MCF 10A (cell line): ENCODE results near the gene HOXA3. TPM values are rescaled to one million over a fixed set of nuclear protein-coding genes. Genes with fewer than 3 reads are reported as not detected.

Source experiments
- BruUV-seq: library from RNA; stranded (reverse); fragments of 400-500 nt; replicated peaks from 2 replicates; lab custom pipeline; 2021; lab: Mats Ljungman, UMichigan
- CTCF ChIA-PET: fragments of 300-600 bp; sonication (Branson Sonifier 250); formaldehyde crosslinking; extraction: SDS; loops from one replicate; lab custom pipeline; 2021; ENCODE audit warnings: antibody characterized with exemption, inconsistent platforms; lab: Yijun Ruan, JAX
- POLR2A ChIA-PET: fragments of 300-600, 350-650 bp; sonication (Branson Sonifier 250); formaldehyde crosslinking; extraction: SDS; loops from one replicate; lab custom pipeline; 2020; ENCODE audit warnings: antibody characterized with exemption, inconsistent platforms; lab: Yijun Ruan, JAX
- DNase-seq: peaks from one replicate; pipeline ENCODE4 v3.0.0-alpha.2; 2018; ENCODE audit not compliant: unreplicated experiment
- H3K27ac Mint-ChIP-seq: one replicate; pipeline ENCODE4 v1.8.0; 2022; ENCODE audit warnings: mild to moderate bottlenecking, low read depth, mixed read lengths; ENCODE audit not compliant: unreplicated experiment
- H3K27me3 Mint-ChIP-seq: one replicate; pipeline ENCODE4 v1.8.0; 2022; ENCODE audit warnings: mixed read lengths; ENCODE audit not compliant: insufficient read depth, unreplicated experiment
- H3K36me3 Mint-ChIP-seq: one replicate; pipeline ENCODE4 v1.8.0; 2022; ENCODE audit warnings: mild to moderate bottlenecking, moderate library complexity, mixed read lengths; ENCODE audit not compliant: insufficient read depth, unreplicated experiment
- H3K4me1 Mint-ChIP-seq: one replicate; pipeline ENCODE4 v1.8.0; 2022; ENCODE audit warnings: mixed read lengths; ENCODE audit not compliant: insufficient read depth, unreplicated experiment
- H3K4me3 Mint-ChIP-seq: one replicate; pipeline ENCODE4 v1.8.0; 2022; ENCODE audit warnings: mild to moderate bottlenecking, moderate library complexity, mixed read lengths; ENCODE audit not compliant: unreplicated experiment
- H3K9me3 Mint-ChIP-seq: one replicate; pipeline ENCODE4 v1.8.0; 2022; ENCODE audit warnings: mixed read lengths; ENCODE audit not compliant: unreplicated experiment
- intact Hi-C: fragments of 100-400 bp; cut with micrococcal nuclease; formaldehyde crosslinking; loops from 2 replicates; pipeline ENCODE4 v1.14.1; 2022
- total RNA-seq: library from RNA; stranded (reverse); gene quantifications from 2 replicates; pipeline ENCODE4 v1.2.3, GENCODE V29; 2022
- TF ChIP-seq, protein P1 (sequence below): fragments of 200-600 bp; IDR thresholded peaks from one replicate; pipeline ENCODE4 v1.8.0; 2022; ENCODE audit warnings: antibody characterized with exemption, mild to moderate bottlenecking; ENCODE audit not compliant: unreplicated experiment

Gene HOXA3
- total RNA-seq, 1 experiment from 2014 or later = 8.2 TPM

DNA sequence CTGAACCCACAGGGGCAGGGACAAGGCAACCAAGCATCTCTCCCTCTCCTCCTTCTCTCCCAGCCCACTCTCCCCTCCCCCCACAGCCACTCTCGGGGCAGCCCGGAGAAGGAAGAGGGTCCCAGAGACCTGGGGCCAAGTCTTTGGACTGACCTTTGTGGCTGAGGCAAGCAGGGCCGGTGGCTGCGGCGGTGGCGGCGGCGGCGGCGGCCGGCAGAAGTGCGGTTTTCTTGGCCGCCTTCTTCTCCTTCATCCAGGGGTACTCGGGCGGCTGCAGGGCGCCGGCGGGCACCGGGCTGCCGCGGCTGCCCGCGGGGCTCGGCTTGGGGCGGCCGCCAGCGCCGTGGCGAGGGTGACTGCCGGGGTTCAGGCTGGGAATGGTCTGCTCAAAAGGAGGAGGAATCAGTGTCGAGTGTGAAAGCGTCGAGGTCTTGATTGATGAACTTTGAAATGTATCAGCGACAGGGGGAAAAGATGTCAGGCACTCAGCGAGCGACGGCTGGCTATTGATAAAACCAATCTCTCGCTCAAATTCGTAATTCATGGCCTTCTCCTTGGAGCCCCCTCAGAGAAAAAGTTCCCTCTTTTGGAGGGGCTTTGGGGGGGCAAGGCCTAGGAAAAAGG, 50.3 kb downstream of the HOXA3 start:
- Mint-ChIP-seq H3K4me1 (peaks cover 60% of the 10 kb centered on the region), H3K9me3 (no peaks in the 10 kb centered on the region), H3K27me3 (no peaks in the 10 kb centered on the region), H3K36me3 (peaks cover 55% of the 10 kb centered on the region), H3K4me3 (peak overlapping the region; percentile 83), H3K27ac (peak overlapping the region; percentile 99)
- ChIA-PET CTCF (interaction anchor here (6.6 kb wide), 1 partner anchor 246 kb away, joined by 198 read pairs; no protein-coding TSS in a partner anchor), POLR2A (interaction anchor here (1.0 to 12.8 kb wide), 7 partner anchors 6 to 245 kb away, joined by 4 to 663 read pairs (median 196); partner anchors contain the start of genes HOXA5 and SKAP2)
- peak; percentile 27 for DNase-seq
- intact Hi-C loops = no loop called here
- no TSS peak for BruUV-seq
- TF ChIP-seq, protein P1, sequence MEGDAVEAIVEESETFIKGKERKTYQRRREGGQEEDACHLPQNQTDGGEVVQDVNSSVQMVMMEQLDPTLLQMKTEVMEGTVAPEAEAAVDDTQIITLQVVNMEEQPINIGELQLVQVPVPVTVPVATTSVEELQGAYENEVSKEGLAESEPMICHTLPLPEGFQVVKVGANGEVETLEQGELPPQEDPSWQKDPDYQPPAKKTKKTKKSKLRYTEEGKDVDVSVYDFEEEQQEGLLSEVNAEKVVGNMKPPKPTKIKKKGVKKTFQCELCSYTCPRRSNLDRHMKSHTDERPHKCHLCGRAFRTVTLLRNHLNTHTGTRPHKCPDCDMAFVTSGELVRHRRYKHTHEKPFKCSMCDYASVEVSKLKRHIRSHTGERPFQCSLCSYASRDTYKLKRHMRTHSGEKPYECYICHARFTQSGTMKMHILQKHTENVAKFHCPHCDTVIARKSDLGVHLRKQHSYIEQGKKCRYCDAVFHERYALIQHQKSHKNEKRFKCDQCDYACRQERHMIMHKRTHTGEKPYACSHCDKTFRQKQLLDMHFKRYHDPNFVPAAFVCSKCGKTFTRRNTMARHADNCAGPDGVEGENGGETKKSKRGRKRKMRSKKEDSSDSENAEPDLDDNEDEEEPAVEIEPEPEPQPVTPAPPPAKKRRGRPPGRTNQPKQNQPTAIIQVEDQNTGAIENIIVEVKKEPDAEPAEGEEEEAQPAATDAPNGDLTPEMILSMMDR = no peak

DNA sequence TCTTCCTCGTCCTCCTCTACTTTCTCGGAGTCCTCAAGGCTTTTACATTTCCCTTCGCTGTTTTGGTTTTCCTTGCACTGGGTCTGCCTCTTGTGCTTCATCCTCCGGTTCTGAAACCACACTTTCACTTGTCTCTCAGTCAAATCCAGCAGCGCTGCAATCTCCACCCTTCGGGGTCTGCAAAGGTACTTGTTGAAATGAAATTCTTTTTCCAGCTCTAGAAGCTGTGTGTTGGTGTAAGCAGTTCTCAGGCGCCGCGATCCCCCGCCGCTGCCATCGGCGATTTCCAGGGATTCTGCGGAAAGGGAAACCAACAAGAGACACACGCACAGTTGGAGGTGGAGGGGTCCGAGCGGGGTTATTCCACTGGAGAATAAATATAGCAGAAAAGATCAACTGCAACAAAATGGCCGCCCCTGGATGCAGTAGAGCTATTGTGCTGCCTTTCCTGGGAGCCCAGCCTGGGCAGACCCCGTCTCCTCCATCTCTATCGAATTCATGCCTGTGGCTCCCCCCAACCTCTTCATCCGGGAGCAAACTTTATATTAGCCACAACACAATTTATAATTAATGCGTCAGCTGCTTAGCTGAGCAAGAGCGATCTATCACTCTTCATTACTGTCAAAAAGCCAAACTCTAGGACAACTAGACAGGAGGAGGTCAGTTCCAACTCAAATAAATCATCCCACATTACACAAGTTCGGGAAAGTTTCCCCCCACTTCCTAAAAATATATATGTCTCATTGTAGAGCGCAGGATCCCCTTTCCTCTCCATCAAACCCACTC, 51.0 kb downstream of the HOXA3 start:
- peaks cover 60% of the 10 kb centered on the region for H3K4me1 Mint-ChIP-seq
- H3K4me3 Mint-ChIP-seq = peak overlapping the region; percentile 83
- ChIA-PET POLR2A (interaction anchor here (0.6 to 12.8 kb wide), 10 partner anchors 6 to 402 kb away, joined by 3 to 663 read pairs (median 90); partner anchors contain the start of genes HOXA5 and SKAP2), CTCF (interaction anchor here (1.2 to 6.6 kb wide), 8 partner anchors 10 to 419 kb away, joined by 3 to 198 read pairs (median 12); partner anchors contain the start of gene HOXA5)
- TF ChIP-seq, protein P1 = no peak
- intact Hi-C loops = no loop called here
- H3K27ac Mint-ChIP-seq = peak overlapping the region; percentile 99
- no TSS peak for BruUV-seq
- H3K36me3 Mint-ChIP-seq = peaks cover 53% of the 10 kb centered on the region
- DNase-seq = peak; percentile 59
- no peaks in the 10 kb centered on the region for H3K27me3 Mint-ChIP-seq
- no peaks in the 10 kb centered on the region for H3K9me3 Mint-ChIP-seq

GRCh38 chr7:27100694-27101170, 51.7 kb downstream of the HOXA3 start:
- intact Hi-C loops = no loop called here
- POLR2A ChIA-PET = interaction anchor here (0.5 to 12.8 kb wide), 11 partner anchors 7 to 640 kb away, joined by 3 to 663 read pairs (median 42); partner anchors contain the start of genes HOXA5 and SKAP2
- H3K27me3 Mint-ChIP-seq = no peaks in the 10 kb centered on the region
- peaks cover 60% of the 10 kb centered on the region for H3K4me1 Mint-ChIP-seq
- BruUV-seq = no TSS peak
- peaks cover 47% of the 10 kb centered on the region for H3K36me3 Mint-ChIP-seq
- TF ChIP-seq, protein P1 = no peak
- DNase-seq = peak; percentile 48
- H3K4me3 Mint-ChIP-seq = peak overlapping the region; percentile 83
- H3K9me3 Mint-ChIP-seq = no peaks in the 10 kb centered on the region
- CTCF ChIA-PET = interaction anchor here (0.6 to 6.6 kb wide), 11 partner anchors 9 to 418 kb away, joined by 3 to 198 read pairs (median 9); partner anchors contain the start of genes HOXA4 and HOXA5
- peak overlapping the region; percentile 99 for H3K27ac Mint-ChIP-seq
